GM21786 (cell line): ENCODE measurements around the gene RELL2.

Source experiments
- ATAC-seq: cut with Tn5 transposase; IDR thresholded peaks from one replicate; pipeline ENCODE4 v1.9.1; 2021; ENCODE audit not compliant: unreplicated experiment

RELL2 gene

DNA sequence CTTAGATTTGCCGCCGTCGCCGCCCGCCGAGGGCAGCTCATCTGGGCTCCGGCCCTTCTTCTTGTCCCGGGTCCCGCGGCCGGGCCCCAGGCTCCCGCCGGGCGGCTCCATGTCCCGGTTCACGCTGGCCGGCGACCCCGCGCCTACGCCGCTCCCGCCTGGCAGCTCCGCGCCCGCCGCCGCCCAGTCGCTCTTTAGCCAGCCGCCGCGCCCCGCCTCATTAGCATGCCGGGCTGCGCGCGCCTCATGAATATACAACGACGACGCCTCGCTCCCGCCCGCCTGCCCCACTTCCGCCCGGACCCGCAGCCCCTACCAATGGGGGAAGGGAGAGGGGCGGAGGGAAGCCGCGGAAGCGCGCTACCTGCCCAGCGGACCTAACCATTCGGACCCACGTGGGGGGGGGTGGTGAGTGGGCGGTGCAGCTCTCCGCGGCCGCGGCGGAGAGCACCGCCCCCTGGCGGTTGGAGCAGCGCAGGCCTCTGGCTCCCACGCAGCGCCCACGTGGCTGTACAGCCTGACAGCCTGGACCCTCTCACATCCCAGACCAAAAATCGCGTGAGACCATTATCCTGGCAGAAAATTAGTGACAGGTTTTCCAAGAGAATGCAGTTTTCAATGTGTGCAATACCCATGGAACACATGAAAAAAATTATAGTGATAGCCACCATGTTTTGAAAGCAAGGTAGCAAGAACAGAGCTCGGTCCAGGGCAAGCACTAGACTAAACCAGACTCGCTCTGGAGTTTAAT is 17.8 kb upstream of the RELL2 start, which contains the start of gene DIAPH1:
TSS of gene DIAPH1 (minus strand) at position 197 of the 751 bp plus-strand sequence. CDS start at position 111, 86 bp downstream.
- peak; percentile 82 for ATAC-seq

DNA sequence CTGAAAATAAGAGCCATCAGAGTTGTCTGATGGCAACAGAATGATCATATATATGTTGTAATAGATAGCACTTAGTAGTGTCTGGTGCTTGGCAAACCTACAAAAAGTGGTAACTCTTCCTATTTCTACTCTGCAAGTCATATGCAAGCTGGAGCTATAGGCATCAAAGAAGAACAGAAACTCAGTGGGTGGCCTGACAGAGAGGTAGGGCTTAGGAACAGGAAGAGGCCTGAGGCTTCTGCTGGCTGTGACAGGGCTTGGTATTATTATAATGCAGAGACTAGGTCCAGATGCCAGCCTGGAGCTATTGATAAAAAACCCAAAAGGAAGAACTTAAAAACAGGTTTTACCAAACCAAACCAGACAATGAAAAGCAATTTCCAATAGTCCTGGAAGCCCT is 13.6 kb upstream of the RELL2 start:
- ATAC-seq = peak; percentile 59

DNA sequence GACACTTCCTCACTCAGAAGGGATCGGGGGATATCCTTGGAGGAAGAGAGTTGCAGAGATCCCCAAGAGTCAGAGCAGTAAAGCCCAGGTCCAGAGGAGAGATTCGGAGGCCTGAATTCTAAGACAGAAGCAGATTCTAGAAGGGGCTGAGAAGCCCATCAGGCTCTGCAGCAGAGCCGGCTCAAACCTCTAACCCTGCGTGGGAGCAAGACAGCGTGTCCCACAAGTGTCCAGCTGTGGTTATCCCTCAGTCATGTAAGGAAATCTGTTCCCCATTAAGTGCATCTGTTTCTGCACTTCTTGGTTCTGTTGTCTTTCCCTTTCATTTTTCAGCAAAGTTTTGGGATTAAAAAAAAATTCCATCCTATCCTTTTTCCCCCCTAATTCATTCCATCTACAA is 13.2 kb upstream of the RELL2 start:
- no peak for ATAC-seq

DNA sequence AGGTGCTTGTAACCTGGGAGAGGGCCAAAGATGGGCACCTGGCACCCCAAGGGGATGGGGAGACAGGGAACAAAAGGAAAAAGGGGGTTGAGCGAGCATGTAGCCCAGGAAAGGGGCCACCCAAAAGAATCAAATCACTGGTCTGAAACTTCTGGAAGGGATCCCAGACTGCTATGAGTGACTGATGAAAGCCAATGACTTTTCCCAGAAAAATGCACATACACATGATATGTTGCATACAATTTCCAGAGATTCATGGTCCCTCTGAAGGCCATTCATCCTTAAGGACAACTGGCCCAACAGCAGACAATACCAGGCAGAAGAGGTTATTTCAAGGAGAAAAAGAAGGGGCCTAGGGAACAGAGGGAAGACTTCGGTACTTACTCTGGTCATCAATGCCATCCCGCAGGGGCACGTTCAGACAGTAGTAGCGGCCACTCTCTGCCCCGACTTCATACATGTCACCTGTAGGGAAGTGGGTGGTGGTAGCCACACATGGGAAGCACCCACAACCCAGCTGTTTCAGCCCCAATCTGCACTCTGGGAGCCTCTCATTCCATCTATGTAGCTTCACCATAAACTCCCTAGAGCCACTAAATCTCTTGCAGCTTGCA is 8.5 kb upstream of the RELL2 start:
- no peak for ATAC-seq

DNA sequence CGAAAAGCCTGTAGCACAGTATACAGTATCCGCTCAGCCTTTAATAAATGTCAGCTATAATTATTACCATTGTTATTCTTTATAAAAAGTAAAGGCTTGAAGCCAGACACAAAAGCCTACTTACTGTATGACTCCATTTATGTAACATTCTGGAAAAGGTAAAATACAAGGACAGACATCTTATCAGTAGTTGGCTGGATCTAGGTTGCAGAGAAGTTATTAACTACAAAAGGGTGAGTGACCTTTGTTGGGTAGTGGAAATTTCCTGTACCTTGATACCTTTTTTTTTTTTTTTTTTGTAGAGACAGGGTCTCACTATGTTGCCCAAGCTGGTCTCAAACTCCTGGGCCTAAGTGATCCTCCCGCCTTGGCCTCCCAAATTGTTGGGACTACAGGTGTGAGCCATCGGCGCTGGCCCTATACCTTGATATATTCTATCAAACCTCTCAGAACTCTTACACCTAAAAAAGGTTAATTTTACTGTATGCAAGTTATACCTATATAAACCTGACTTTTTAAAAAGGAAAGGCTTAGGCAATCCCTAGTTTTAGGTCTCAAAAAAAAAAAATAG is 6.1 kb upstream of the RELL2 start:
- no peak for ATAC-seq

DNA sequence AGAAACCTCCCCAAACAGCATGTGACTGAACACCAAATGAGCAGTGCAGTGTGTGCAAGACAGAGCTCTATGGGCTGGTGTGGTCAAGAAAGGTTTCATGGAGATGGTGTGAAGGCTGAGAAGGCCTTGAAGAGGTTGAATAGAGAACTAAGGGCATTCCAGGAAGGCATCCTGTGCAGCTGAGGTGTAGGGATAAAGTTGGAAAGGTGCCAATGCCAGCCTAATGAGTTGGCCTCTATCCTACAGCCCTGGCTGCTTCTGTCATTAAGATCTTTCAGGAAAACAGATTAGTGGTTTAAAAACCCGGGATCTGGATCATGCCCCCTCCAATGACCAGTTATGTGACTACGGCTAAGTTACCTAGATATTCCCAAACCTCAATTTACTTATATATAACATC is 4.1 kb upstream of the RELL2 start:
- no peak for ATAC-seq

DNA sequence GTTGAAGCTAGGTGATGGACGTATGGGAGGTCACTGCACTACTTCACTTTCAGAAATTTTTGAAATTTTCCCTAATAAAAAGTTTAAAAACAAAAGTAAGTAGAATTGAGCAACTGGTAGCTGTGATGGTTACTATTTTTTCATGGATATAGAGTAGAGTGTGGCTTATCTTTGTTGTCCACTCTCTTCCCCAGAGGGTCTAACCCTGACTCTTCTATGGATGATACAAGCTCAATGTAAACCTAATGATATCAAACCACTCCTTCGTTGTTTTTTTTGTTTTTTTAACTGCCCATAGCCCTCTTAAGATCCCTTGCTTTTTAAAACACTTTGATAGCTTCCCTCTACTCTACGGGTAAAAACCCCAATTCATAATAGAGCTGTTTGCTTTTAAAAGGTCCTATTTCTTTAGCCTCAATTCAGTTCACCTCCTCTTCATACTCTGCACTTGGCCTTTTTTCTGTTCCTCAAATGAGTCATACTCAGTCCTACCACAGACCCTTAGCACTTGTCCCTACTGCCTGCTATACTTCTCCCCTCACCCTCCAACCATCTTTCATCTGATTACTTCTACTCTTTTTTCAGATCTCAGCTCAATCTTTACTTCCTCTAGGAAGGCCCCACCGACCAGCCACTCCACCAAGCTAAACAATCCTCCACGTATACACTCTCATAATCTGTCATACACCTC is 2.8 kb upstream of the RELL2 start:
- peak; percentile 73 for ATAC-seq

DNA sequence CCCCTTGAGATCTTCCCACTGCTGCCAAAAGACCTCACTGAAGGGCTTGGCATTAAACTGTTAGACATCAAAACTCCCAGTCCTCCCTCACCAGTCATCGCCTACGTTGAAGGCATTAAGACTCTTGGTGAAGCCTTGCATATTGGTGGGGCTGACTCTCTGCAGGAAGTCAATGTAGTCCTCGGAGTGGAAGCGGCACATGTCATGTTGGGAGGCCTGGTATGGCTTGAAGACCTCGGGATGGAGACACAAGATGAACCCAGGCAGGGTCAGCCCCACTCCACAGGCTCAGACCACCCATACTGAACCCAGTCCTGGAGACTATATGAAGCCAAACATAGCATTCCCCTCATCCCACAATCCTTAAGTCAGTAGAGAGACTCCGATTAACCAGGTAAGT is 2.1 kb upstream of the RELL2 start:
- ATAC-seq = no peak

DNA sequence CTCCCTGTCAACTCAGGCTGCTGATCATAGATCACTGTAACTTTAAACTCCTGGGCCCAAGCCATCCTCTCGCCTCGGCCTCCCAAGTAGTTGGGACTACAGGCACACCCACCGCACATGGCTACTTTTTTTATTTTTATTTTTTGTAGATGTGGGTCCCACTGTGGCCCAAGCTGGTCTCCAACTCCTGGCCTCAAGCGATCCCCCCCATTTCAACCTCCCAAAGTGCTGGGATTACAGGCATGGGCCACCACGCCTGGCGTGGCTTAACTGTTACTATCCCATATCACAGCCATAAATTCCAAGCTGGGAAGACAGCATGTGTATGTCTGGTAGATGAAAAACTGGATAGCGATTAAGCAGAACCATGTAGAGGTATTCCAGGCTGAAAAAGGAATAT is 1.2 kb upstream of the RELL2 start:
- no peak for ATAC-seq

DNA sequence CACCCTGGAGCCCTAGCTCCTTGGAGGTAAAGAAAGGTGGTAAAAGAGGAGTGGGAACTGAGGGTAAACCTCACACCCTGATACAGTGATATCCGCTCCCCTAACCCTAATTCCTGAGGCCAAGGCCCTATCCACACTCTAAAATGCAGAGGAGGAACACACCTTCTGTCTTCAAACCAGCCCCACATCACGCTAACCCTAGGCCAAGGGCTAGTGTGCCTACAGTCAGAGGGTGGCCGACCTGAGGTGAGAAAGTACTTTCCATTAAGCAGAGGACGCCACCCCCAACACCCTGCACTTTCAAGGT is 738 bp upstream of the RELL2 start:
- ATAC-seq = no peak

DNA sequence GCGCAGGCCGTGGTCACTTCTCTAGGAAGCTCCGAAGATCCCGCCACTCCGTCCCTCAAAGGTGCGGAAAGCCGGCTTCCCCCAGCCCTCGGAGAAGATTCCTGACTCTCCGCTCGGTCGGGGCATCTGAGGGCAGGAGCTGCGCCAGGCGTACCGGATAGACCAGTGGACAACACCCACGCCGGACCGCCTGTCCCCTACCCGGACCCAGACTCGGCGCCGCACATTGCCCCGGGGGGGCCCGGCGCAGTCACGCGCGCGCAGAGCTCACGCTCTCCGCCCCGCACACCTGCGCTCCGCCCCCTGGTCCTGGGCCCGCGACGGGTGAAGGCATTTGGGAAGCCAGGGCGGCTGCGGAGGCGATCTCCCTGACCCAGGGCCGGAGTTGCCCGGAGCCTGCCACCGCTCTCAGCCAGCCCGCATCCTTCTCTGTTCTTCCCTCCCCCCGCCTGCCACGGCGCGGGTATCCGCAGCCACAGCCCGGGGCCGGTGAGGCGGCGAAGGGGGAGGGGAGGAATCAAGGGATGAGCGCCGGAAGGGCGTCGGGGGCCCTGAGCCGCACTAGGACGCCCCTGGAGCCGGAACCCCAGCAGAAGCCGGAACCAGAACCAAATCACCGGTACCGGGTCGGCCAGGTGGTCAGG is 448 bp downstream of the RELL2 start:
- peak; percentile 6 for ATAC-seq

DNA sequence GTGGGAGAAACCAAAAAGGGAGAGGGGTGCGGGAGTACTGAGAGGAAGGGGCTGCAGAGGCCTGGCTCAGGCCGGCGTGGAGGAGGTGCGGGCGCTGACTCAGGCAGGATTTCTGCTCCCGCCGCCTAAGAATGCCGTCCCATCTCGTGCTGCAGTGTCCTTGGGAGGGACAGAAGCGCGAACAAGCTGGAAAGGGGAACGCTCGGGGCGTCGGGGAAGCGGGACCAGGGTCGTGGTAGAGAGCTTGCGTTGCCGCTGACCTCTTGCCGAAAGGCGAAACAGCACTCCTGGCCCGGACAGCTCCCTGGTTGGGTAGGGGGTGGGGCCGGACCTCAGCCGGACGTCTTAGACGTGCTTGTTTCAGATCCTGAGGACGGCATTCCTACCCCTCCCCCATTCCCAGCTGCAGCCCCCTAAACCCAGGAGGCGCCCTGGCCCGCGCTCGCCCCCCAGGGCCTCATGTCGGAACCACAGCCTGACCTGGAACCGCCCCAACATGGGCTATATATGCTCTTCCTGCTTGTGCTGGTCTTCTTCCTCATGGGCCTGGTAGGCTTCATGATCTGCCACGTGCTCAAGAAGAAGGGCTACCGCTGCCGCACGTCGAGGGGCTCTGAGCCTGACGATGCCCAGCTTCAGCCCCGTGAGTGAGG is 1.1 kb downstream of the RELL2 start:
- ATAC-seq = peak; percentile 22

DNA sequence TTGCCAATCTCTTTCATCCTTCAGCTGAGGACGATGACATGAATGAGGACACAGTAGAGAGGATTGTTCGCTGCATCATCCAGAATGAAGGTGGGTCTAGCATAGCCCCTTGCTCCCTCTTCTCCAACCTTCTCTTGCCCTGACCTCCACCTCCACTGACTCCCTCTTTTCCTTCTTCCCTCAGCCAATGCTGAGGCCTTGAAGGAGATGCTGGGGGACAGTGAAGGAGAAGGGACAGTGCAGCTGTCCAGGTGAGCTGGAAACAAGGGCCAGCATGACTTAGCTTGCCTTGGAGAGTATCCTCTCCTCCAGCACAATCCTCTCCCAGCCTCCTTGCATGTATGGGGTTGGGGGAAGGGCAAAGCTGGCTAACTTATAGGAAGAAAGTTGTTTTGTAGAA is 2.0 kb downstream of the RELL2 start:
- ATAC-seq = no peak

DNA sequence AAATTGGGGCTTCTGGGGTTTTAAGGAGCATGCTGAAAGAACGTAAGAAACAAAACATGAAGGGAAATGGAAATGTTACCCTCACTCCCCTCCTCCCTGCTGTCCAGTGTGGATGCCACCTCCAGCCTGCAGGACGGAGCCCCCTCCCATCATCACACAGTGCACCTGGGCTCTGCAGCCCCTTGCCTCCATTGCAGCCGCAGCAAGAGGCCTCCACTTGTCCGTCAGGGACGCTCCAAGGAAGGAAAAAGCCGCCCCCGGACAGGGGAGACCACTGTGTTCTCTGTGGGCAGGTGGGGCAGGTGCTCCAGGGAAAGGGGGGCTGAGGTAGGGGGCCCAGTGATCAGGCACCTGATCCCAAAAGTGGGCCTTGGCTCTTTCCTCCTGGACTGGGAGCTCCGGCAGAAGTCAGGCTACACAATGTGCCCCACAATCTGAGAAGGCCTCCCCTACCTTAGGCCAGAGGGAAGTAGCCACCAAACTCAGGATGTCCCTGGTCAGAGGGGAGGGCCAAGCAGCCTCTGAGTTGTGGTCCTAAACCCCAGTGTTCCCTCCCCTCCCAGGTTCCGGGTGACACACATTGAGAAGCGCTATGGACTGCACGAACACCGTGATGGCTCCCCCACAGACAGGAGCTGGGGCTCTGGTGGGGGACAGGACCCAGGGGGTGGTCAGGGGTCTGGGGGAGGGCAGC is 2.7 kb downstream of the RELL2 start:
- no peak for ATAC-seq

DNA sequence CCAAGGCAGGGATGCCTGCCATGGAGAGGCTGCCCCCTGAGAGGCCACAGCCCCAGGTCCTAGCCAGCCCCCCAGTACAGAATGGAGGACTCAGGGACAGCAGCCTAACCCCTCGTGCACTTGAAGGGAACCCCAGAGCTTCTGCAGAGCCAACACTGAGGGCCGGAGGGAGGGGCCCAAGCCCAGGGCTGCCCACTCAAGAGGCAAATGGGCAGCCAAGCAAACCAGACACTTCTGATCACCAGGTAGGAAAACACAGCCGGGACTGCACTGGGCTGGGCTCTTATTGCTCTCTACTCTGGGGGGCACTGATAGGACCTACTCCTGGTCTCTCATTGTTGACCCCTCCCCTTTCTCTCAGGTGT is 3.2 kb downstream of the RELL2 start:
- no peak for ATAC-seq

DNA sequence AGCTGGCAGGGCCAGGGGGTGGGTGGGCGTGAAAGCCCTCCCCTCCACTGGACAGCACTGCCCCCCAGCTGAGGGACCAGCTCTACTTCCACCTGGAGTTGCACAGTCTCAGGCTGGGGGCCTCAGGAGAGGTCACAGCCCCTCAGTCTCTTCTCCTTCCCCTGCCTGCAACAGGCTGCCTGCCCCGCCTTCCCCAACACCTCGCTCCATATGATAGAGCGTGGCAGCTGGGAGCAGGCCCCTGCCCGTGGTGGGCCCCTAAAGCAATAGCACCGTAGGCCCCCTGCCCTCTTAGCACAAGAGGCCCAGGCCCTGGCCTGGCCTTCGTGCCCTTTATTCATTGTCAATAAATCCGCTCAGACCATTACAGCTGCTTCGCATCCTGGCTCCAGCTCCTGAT is 3.9 kb downstream of the RELL2 start:
- ATAC-seq = no peak

DNA sequence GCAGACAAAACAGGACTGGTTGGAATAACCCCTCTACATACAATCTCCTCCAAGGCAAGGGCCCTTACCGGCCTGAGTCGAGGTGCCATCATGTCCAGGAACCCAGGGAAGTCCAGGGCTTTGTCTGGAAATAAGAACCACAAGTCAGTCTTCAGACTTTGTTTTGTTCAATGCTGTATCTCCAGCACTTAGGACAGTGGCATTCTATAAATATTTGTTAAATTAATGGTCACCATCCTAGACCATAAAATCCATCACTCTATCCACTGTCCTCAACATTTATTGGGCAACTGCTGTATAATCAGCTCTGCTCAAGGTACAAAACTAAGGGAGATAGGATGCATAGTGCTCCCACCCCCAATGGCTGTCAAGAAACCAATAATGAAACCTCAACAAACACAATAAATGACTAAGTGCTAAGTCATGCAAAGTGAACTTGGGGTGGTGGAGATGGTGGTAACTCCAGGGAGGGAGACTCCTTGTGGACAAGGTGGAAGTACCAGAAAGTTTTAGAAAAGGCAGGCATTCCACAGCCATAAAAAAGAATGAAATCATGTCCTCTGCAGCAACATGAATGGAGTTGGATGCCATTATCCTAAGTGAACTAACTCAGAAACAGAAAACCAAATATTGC is 5.0 kb downstream of the RELL2 start:
- peak; percentile 38 for ATAC-seq

DNA sequence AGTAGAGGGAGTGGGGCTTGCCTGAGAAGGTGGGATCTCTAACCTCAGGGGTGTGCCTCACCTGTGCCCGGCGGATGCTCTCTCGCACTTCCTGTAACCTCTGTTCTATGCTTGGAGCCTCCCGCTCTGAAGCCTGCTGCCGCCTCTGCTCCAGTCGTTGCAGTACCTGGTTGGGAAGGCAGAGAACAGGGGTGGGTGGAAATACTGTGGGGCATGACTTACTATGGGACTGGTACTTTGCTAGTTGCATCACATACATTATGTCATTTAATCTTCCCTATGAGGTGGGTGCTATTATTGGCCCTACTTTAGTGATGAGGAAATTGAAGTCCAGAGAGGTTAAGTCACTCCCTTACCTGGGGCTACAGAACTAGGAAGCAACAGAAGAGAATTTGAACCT is 9.2 kb downstream of the RELL2 start:
- ATAC-seq = no peak

DNA sequence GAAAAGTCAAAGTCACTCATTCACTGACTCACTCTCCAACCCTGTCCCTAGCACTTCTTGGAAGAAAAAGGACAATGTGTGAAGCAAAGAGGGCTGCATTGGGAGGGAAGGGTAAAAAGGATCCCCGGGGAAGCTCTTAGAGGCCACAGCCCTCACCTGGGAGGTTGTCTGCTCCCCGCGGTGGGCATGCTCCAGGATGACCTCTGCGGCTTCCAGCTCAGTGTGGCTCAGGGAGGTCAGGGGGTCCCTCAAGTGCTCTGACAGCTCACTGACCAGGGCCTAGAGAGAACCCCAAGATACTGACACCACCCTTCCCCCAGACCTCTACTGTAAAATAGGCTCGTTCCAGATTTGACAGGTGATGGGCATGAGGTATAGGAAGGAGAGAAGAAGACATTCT is 10.4 kb downstream of the RELL2 start:
- no peak for ATAC-seq

DNA sequence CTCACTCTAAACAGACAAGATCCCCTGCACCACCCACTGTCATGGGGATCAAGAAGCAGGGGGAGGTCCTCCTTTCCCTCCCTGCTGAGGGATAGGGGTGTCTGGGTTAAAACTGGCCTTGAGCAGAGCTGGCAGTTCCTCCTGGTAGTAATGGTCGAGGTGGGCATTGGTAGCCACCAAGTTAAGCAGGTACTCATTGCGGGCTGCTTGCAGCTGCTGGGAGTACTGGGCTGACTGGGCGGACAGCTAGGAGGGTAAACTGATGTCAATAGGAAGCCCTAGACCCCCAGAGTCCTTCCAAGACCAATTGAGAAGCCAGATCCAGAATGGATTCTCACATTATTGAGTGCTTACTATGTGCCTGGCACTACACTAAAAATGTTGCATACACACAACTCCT is 11.1 kb downstream of the RELL2 start:
- ATAC-seq = no peak
